Stimulated activated CD4-positive, alpha-beta T cell treated with anti-CD3 and anti-CD28 coated beads, Interleukin-1b, Interleukin-23, amount 100 ng/mL, for 1 hour (primary cell): ENCODE results near the gene SH2D4B.

Experiments
- DNase-seq, 2 donors: peaks; one replicate each; pipeline ENCODE4 v3.0.0-alpha.2; 2020; ENCODE audit warnings: low read depth in 2 of 2

Gene SH2D4B

GRCh38 chr10:80537736-80538480, at the start of gene SH2D4B:
Gene SH2D4B, plus strand, starts transcription at chr10:80537902. Its CDS starts 430 bp downstream, at chr10:80538332.
- DNase-seq = no peak

DNA sequence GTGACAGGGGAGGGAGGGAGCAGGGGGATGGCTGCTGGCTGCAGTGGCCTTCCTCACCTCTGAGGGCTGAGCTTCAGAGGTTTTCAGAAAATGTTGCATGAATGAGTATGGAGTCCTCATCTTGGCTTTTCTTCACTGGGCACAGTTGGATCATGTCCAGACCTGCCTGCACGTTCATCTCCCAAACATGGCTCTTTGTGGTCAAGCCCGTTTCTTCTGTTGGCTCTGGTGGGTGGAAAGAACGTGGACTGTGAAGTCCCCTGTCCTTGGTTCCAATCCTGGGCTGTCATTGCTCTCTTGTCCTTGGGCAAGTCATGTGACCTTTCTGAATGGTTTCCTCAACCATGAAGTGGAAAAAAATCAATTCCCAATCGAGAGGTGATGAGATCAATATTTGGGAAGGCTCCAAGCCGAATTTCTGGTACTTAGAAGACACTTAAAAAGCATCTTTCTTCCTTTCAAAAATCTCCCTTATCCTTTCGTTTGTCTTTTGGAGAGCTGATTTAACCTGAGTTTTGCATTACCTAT, 49.1 kb upstream of the SH2D4B start:
- no peak for DNase-seq

DNA sequence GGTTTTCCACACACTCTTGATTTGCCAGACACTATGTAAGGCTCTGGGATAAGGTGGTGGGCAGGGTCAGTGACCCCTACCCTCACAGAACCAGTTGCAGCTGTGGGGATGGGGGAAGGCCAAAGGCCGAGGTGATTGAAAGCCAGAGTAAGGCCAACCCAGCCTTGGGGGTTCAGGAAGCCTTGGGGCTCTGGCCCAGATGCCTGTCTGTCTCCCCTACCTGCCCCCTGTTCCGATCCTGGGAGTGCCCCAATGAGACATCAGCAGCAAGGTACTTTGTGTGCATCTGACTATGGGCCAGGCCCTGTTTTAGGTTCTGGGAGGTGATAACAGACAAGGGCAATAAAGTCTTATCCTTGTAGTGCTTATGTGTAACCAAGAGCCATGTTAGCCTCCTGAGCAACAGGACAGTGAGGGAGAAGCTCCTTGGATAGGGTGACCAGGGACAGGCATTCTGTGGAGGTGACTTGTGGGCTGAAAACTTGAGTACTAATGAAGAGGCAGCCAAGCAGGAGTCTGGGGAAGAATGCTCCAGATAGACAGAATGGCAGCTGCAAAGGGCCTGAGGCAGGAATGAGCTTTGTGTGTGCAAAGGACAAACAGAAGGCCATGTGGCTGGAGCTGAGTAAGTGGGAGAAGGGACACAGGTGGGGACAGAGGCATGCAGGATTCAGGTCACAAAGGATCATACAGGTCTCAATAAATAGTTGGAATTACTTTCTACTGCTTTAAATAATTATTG, 48.2 kb upstream of the SH2D4B start:
- no peak for DNase-seq

DNA sequence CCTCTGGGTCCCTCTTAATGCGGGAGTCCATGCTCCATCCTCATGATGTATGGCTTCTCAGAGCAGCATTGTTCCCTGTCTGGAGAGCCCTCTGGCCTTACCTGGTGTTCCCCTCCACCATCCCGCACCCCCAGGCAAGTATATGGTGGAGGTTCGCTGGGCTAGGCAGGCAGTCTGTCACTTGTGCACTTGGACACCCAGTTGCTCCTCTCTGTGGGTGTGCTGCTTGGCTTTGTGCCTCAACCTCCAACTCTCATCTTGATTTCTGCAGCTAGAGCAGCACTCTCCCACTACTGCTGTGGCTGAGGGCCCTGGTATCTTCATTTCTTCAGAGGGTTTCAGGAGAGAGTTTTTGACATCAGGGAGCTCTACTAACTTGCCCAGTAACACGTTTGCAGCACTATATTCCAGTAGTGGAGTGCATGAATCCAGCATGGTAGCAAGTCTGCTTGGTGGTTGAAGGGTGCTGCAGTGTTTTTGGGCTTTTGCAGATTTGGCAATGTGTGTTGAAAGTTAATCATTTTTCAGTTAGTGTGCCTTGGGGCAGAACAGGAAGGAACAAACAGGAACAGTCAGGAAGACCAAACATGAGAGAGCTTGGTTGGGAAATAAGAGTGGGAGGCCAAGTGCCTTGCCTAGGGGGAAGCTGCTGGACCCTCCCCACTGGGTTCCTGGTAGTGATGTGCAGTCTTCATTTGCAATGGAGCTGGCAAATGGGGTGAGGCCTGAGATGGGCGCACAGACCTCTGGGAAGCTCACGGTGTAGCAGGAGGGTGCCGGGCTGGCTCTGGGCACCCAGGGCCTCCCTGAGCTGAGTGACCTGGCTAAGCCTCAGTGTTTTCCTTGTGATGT, 46.2 kb upstream of the SH2D4B start:
- no peak for DNase-seq

- no peak for DNase-seq
Measured at GRCh38 chr10:80492848-80493521, 44.7 kb upstream of the SH2D4B start.

DNA sequence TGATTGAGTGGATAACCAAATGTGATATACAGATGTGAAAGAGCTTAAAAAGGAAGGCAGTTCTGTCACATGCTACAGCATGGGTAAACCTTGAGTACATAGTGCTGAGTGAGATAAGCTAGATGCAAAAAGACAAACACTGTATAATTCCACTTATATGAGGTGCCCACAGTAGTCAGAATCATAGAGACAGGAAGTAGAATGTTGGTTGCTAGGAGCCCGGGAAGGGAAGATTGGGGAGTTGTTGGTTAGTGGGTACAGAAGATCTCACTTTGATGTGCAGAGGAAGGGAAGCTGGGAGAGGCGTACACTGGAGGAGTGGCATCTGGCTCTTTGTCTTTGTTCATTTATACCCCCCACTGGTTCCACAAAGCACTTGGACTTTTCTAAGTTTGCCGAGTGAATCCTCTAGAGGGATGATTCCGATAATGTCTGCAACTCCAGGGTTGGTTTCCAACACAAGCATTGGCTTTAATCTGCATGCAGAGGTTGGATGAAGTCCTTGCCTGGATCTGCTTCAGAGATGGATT, 44.1 kb upstream of the SH2D4B start:
- DNase-seq = no peak

DNA sequence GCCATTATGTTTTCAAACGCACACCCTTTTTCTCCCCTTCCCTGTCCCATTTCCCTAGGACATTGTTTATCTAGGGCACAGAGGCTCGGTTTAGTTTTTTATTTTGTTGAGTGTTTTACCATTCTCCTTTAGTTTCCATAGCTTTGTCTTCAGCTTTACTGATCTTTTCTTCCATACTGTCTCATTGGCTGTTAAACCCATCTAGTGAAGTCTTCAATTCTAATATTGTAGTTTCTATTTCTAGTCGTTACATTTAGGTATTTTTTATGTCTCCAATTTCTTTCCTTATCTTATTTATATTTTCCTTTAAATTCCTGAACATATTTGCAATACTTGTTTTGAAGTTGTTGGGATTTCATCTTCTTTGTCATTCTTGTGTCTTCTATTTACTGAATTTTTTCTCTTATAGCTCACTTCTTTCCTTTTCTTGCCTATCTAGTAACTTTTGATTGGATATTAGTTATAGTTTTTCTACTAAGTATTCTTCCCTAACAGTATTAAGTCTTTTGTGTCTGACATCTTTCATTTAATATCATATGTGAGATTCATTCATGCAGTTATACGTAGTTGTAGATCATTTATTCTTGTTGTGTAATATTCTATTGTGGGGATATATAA, 41.0 kb upstream of the SH2D4B start:
- DNase-seq = no peak

- DNase-seq = no peak
Measured at GRCh38 chr10:80497187-80498077, 40.3 kb upstream of the SH2D4B start.

GRCh38 chr10:80498078-80498832, 39.4 kb upstream of the SH2D4B start:
- no peak for DNase-seq

DNA sequence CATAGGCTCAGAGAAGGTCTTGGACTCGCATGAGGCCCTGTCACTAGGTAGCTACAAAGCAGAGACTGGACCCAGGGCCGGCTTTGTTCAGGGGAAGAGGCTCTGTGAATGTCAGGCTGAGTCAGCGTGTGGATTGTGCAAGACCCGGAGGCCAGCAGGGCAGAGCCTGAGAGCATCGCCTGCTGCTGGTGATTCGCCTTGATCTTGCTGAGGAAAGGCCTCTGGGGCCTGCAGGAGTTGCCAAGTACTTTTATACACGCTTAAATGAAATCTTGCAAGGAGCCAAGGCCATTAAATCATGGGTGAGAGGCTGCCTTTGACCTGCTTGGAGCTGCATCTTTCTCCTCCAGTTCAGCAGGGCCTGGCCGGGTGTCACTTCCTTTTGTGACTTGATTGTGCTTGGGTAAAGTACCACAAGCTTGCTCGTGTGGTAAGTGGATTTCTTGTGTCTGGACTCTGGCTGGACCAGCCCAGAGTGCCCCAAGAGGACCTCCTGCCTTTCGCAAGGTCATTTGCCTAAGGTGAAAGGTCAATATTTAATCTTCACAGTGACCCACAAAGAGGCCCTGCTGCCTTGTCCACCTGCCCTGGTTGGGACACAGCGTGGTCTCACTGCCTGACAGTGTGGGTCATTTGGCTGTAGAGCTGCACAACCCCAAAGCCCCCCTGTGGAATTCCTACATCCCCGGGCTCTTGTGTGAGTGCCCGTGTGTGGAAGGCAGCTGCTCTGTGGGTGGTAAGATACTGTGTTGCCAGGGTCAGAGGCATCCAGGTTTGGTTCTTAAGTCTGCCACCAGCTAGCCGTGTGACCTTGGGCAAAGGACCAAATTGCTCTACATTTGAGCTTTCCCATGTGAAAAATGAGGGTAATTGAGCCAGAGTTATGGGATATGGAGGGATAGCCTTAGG, 38.6 kb upstream of the SH2D4B start:
- DNase-seq = no peak

- peak in 1 of 2 donors; percentile 27 for DNase-seq
Measured at GRCh38 chr10:80500572-80501380, 36.9 kb upstream of the SH2D4B start.

DNA sequence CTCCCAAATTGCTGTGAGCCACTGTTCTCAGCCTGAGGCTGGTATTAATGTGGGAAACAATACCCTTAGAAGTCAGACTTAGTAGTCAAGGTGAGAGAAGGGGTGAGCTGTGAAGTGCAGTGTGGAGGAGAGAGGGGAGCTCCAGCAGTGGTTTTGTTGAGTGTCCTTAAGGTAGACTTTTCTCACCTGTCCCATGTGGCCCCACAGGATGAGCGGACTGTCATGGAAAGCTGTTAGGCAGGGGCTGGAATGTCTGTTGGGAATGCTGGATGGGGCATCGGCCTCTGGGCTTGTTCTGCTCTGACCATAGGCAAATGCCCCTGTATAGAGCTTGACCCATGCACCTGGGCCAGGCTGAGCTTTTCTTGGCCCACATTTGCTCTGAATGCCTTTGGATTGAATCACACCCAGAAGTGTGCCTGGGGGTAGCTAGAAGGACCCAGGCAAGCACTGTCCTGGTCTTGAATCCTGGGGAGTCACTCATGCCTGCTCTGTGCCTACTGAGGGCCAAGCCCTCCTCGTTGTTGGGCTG, 36.3 kb upstream of the SH2D4B start:
- DNase-seq = no peak

DNA sequence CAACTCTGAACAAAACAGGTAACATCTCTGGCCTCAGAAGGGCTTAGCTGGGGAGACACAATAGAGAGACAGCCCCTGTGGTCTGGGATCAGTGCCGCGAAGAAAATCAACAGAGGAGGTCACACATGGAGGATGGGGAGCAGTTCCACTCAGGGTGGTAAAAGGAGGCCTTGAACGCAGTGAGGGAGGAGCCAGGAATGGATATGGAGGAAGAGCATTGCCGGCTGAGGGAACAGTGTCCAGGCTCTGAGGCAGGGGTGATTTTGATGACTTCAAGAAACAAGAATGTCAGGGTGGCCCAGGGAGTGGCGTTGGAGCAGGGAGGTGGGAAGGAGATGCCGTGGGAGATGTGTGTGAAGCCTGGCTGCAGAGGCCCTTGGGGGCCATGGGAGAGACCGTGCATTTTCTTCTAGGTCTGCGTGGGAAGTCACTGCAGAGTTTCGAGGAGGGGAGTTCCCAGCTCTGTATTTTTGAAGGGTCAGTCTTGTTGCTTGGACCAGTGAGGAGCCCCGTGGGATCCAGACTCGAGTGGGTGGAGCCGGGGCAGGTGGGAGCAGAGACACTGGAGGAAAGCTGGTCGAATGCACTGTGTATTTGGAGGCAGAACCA, 35.7 kb upstream of the SH2D4B start:
- DNase-seq = no peak

GRCh38 chr10:80502621-80503583, 34.8 kb upstream of the SH2D4B start:
- no peak for DNase-seq

DNA sequence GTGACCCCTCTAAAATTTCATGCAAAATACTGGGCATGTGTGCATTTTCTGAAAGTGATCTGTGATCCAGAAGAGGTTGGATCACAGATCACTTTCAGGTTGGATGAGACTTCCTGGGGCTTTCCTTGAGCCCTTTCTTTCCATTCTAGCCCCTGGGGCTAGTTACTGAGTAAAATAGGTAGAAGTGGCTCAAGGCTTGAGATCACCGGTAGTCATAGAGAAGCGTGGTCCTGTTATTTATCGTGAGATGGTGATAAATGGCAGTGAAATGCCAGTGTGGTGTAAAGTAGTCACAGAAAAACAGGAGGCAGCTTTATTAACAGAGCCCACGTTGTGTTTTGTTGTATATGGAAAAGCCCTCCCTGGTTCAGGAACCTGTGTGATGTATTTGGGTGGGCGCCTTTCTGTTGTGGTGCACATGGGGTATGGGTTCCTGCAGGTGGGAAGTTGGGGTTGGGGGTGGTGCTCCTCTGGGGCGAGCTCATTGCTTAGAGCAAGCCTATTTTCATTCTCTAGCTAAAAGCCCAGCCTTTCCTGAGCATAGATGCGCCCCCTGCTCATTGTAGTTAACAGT, 34.0 kb upstream of the SH2D4B start:
- no peak for DNase-seq
